Bronchial epithelial cell (primary cell): ENCODE data around the gene ZFP91. TPM values are rescaled to one million over a fixed set of nuclear protein-coding genes. Genes with fewer than 3 reads are reported as not detected.

Experiments used
- DNase-seq: peaks from one replicate; pipeline ENCODE4 v3.0.0-alpha.2; 2010; ENCODE audit warnings: low read depth
- FAIRE-seq: peaks from 2 replicates; lab custom pipeline; 2011; peaks lifted over from hg19 to GRCh38; lab: Jason Lieb, UNC
- H3K27me3 ChIP-seq: 2 replicates; pipeline ENCODE4 v1.5.1; 2011; ENCODE audit warnings: low read length; ENCODE audit not compliant: control insufficient read depth, insufficient read depth
- H3K36me3 ChIP-seq: 2 replicates; pipeline ENCODE4 v1.5.1; 2011; ENCODE audit warnings: low read length; ENCODE audit not compliant: control insufficient read depth, insufficient read depth
- H3K4me3 ChIP-seq: 2 replicates; pipeline ENCODE4 v1.5.1; 2011; ENCODE audit warnings: mild to moderate bottlenecking, low read depth, low read length, control low read depth
- total RNA-seq: library from RNA; depleted of rRNA; stranded (reverse); fragments of >200 nt; gene quantifications from 2 replicates; pipeline ENCODE4 v1.2.1, GENCODE V29; 2014
- TF ChIP-seq, protein P1 (sequence below): IDR thresholded peaks from 2 replicates; pipeline ENCODE4 v1.5.1; 2011; ENCODE audit warnings: mild to moderate bottlenecking, moderate library complexity, low read length, control low read depth, inconsistent platforms; ENCODE audit not compliant: insufficient read depth, severe bottlenecking

The ZFP91 gene
- total RNA-seq, 1 donor from 2014 or later = 49.5 TPM

- DNase-seq = no peak
- TF ChIP-seq, protein P1, sequence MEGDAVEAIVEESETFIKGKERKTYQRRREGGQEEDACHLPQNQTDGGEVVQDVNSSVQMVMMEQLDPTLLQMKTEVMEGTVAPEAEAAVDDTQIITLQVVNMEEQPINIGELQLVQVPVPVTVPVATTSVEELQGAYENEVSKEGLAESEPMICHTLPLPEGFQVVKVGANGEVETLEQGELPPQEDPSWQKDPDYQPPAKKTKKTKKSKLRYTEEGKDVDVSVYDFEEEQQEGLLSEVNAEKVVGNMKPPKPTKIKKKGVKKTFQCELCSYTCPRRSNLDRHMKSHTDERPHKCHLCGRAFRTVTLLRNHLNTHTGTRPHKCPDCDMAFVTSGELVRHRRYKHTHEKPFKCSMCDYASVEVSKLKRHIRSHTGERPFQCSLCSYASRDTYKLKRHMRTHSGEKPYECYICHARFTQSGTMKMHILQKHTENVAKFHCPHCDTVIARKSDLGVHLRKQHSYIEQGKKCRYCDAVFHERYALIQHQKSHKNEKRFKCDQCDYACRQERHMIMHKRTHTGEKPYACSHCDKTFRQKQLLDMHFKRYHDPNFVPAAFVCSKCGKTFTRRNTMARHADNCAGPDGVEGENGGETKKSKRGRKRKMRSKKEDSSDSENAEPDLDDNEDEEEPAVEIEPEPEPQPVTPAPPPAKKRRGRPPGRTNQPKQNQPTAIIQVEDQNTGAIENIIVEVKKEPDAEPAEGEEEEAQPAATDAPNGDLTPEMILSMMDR = no peak
- H3K36me3 ChIP-seq = no peaks in the 10 kb centered on the region
- FAIRE-seq = no peak
- H3K27me3 ChIP-seq = no peaks in the 10 kb centered on the region
- no peak overlapping the region for H3K4me3 ChIP-seq
Observed at GRCh38 chr11:58637371-58637770, 58.5 kb downstream of the ZFP91 start.

- FAIRE-seq = no peak
- Histone ChIP-seq H3K27me3 (no peaks in the 10 kb centered on the region), H3K36me3 (no peaks in the 10 kb centered on the region), H3K4me3 (no peak overlapping the region)
- DNase-seq = no peak
- TF ChIP-seq, protein P1 = no peak
Observed at GRCh38 chr11:58639103-58639502, 60.2 kb downstream of the ZFP91 start.

GRCh38 chr11:58639669-58640068 is 60.8 kb downstream of the ZFP91 start:
- Histone ChIP-seq H3K4me3 (no peak overlapping the region), H3K36me3 (no peaks in the 10 kb centered on the region), H3K27me3 (no peaks in the 10 kb centered on the region)
- FAIRE-seq (peak; percentile 47), DNase-seq (no peak)
- TF ChIP-seq, protein P1 = no peak

DNA sequence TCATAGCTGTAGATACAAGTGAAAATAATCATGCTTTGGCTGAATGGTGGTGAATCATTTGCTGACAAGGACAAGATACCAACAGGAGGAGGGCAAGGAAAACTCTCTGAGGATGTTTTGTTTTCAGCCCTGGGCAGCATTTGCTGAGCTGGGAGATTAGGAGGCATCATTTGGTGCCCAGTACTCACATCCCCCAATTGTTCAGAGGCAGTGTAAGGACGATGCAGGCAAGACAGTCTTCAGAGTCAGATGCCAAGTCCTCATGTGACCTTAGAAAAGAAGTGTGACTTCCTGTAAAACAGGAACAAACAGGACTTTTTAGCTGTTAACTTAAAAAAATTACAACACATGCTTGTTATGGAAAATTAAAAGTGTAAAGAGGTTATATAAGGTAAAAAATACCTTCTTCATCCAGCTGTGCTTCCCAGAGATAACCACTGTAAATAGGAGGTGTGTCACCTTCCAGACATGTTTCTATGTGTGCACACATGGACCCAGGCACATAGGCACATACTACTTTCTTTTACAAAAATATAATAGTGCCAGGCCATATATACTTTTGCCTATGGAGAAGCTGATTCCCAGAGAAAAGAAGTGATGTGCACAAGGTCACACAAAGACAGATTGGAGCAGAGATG is 61.6 kb downstream of the ZFP91 start:
- Histone ChIP-seq H3K27me3 (no peaks in the 10 kb centered on the region), H3K36me3 (no peaks in the 10 kb centered on the region), H3K4me3 (no peak overlapping the region)
- no peak for DNase-seq
- FAIRE-seq = no peak
- TF ChIP-seq, protein P1 = no peak

DNA sequence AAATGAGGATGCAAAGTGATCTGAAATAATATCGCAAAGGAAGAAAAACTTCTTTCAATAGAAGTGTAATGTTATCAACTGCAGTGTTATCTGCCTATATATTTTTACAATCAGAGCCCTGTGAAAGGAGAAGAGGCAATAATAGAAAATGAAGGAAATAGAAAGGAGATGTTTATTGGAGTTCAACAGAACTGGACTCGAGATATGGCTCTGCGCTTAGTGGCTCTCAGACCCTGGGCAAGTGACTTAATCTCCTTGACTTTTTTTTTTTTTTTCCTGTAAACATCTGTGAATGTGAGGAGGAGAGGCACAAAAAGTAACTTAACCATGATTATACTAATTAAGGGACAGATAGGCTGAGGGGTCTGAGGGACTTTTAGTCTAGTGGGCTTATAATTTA is 62.5 kb downstream of the ZFP91 start:
- TF ChIP-seq, protein P1 = no peak
- DNase-seq (no peak), FAIRE-seq (no peak)
- H3K36me3 ChIP-seq = no peaks in the 10 kb centered on the region
- no peaks in the 10 kb centered on the region for H3K27me3 ChIP-seq
- H3K4me3 ChIP-seq = no peak overlapping the region

GRCh38 chr11:58641803-58642581 is 63.1 kb downstream of the ZFP91 start:
- no peaks in the 10 kb centered on the region for H3K36me3 ChIP-seq
- TF ChIP-seq, protein P1 = no peak
- no peak for FAIRE-seq
- H3K27me3 ChIP-seq = no peaks in the 10 kb centered on the region
- no peak overlapping the region for H3K4me3 ChIP-seq
- no peak for DNase-seq
